Mesenchymal stem cell (in vitro differentiated cells and primary cell): Measurements from ENCODE around the gene NAXD.

Experiments used
- DNase-seq: peaks from one replicate; pipeline ENCODE4 v3.0.0-alpha.2; 2013
- H2AFZ ChIP-seq: one replicate; pipeline ENCODE4 v1.6.1; 2013; ENCODE audit warnings: low read depth, mild to moderate bottlenecking, control low read depth, inconsistent platforms, low read length, moderate library complexity
- H2AK5ac ChIP-seq: 2 replicates; pipeline ENCODE4 v1.6.1; 2013; ENCODE audit warnings: low read length, moderate library complexity, mild to moderate bottlenecking, inconsistent platforms; ENCODE audit not compliant: severe bottlenecking
- H2BK120ac ChIP-seq: one replicate; pipeline ENCODE4 v1.6.1; 2013; ENCODE audit warnings: low read depth, mild to moderate bottlenecking, inconsistent platforms, low read length, moderate library complexity
- H2BK12ac ChIP-seq, 2 experiments: one replicate each; pipeline ENCODE4 v1.6.1; 2013; ENCODE audit warnings: inconsistent platforms in 2 of 2, low read length in 2 of 2, mild to moderate bottlenecking in 2 of 2, moderate library complexity in 2 of 2, control low read depth in 1 of 2
- H2BK15ac ChIP-seq: one replicate; pipeline ENCODE4 v1.6.1; 2013; ENCODE audit warnings: mild to moderate bottlenecking, low read depth, inconsistent platforms; ENCODE audit not compliant: poor library complexity, severe bottlenecking
- H2BK5ac ChIP-seq: 2 replicates; pipeline ENCODE4 v1.6.1; 2013; ENCODE audit warnings: low read depth, mild to moderate bottlenecking, low read length, control low read depth, inconsistent platforms; ENCODE audit not compliant: poor library complexity, severe bottlenecking
- H3K14ac ChIP-seq, 2 experiments: one replicate each; pipeline ENCODE4 v1.6.1; 2013; ENCODE audit warnings: inconsistent platforms in 2 of 2, low read length in 2 of 2, control low read depth in 1 of 2, mild to moderate bottlenecking in 1 of 2, moderate library complexity in 1 of 2
- H3K18ac ChIP-seq, 2 experiments: one replicate each; pipeline ENCODE4 v1.6.1; 2013; ENCODE audit warnings: inconsistent platforms in 2 of 2, low read length in 2 of 2, control low read depth in 1 of 2, low read depth in 1 of 2, mild to moderate bottlenecking in 1 of 2
- H3K23ac ChIP-seq, 2 experiments: one replicate each; pipeline ENCODE4 v1.6.1; 2013; ENCODE audit warnings: inconsistent platforms in 2 of 2, low read length in 2 of 2, mild to moderate bottlenecking in 2 of 2, moderate library complexity in 2 of 2, control low read depth in 1 of 2
- H3K27ac ChIP-seq: 2 replicates; pipeline ENCODE4 v1.5.1; 2013; ENCODE audit warnings: mild to moderate bottlenecking, moderate library complexity, low read length, control low read depth, inconsistent platforms; ENCODE audit not compliant: poor library complexity, severe bottlenecking
- H3K27me3 ChIP-seq, 2 experiments: 2 replicates each; pipeline versions ENCODE4 v1.6.1 to v1.7.0; 2013; ENCODE audit warnings: low read length in 2 of 2, mild to moderate bottlenecking in 2 of 2, moderate library complexity in 2 of 2, control low read depth in 1 of 2, inconsistent platforms in 1 of 2; ENCODE audit not compliant: control insufficient read depth in 1 of 2, insufficient read depth in 1 of 2
- H3K36me3 ChIP-seq, 2 experiments: 2 replicates each; pipeline versions ENCODE4 v1.6.1 to v1.7.0; 2013; ENCODE audit warnings: low read length in 2 of 2, control low read depth in 1 of 2, inconsistent platforms in 1 of 2, low read depth in 1 of 2, mild to moderate bottlenecking in 1 of 2; ENCODE audit not compliant: insufficient read depth in 2 of 2, control insufficient read depth in 1 of 2
- H3K4ac ChIP-seq, 2 experiments: one replicate each; pipeline ENCODE4 v1.6.1; 2013; ENCODE audit warnings: inconsistent platforms in 2 of 2, low read length in 2 of 2, mild to moderate bottlenecking in 2 of 2, moderate library complexity in 2 of 2, control low read depth in 1 of 2, low read depth in 1 of 2
- H3K4me1 ChIP-seq: 2 replicates; pipeline ENCODE4 v1.6.1; 2013; ENCODE audit warnings: low read depth, low read length, control low read depth; ENCODE audit not compliant: control insufficient read depth, insufficient read depth
- H3K4me2 ChIP-seq: 2 replicates; pipeline ENCODE4 v1.6.1; 2013; ENCODE audit warnings: low read length, mild to moderate bottlenecking, inconsistent platforms; ENCODE audit not compliant: poor library complexity, severe bottlenecking
- H3K4me3 ChIP-seq, 2 experiments: 2 replicates each; pipeline versions ENCODE4 v1.5.1 to v1.7.0; 2013; ENCODE audit warnings: low read length in 2 of 2, mild to moderate bottlenecking in 2 of 2, control low read depth in 1 of 2, low read depth in 1 of 2; ENCODE audit not compliant: insufficient read depth in 1 of 2
- H3K79me1 ChIP-seq: replicated peaks from 2 replicates; pipeline ENCODE4 v1.6.1; 2013; ENCODE audit warnings: mild to moderate bottlenecking, control low read depth, low read length, inconsistent platforms; ENCODE audit not compliant: poor library complexity, severe bottlenecking
- H3K9ac ChIP-seq: 2 replicates; pipeline ENCODE4 v1.7.0; 2013; ENCODE audit warnings: mild to moderate bottlenecking, low read length, moderate library complexity
- H3K9me3 ChIP-seq: 2 replicates; pipeline ENCODE4 v1.7.0; 2013; ENCODE audit warnings: mild to moderate bottlenecking, low read length; ENCODE audit not compliant: control insufficient read depth
- H4K8ac ChIP-seq: one replicate; pipeline ENCODE4 v1.6.1; 2013; ENCODE audit warnings: inconsistent platforms, mild to moderate bottlenecking, low read length, moderate library complexity
- H4K91ac ChIP-seq: one replicate; pipeline ENCODE4 v1.6.1; 2013; ENCODE audit warnings: mild to moderate bottlenecking, low read length, inconsistent platforms
- WGBS: methylation state at CpG from one replicate; pipeline ENCODE4 v1.1.7; 2013; ENCODE audit warnings: mixed read lengths; 5-methylcytosine and 5-hydroxymethylcytosine counted together

The NAXD gene

DNA sequence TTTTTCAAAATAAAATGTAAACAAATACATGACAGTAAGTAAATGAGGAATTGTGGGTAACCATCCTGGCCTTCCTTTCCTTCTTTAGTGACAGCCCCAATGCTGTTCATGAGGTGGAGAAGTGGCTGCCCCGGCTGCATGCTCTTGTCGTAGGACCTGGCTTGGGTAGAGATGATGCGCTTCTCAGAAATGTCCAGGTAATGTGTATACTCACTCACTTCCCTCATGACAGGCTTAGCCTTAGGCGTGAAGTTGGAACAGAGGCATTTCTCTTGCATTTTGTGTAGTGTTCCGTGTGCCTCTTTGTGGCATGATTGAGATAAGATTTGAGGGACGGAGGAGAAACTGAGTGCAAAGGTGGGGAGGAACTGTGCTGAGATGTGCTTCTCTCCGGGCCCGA, 12.0 kb downstream of the NAXD start:
- H2BK120ac ChIP-seq: no peak overlapping the region
- H3K9me3 ChIP-seq: no peaks in the 10 kb centered on the region
- no peak overlapping the region for H3K9ac ChIP-seq
- H3K4me2 ChIP-seq: no peak overlapping the region
- H3K23ac ChIP-seq: no peak overlapping the region
- H3K4ac ChIP-seq: no peak overlapping the region
- no peak for DNase-seq
- H2BK12ac ChIP-seq: no peak overlapping the region
- peaks cover 20% of the 10 kb centered on the region for H3K4me1 ChIP-seq
- H3K4me3 ChIP-seq: no peak overlapping the region
- peaks cover 20% of the 10 kb centered on the region for H3K79me1 ChIP-seq
- H3K36me3 ChIP-seq: peaks cover 47 to 80% of the 10 kb centered on the region in 2 experiments
- WGBS: 94% methylated on average over 7 of the region's 8 CpGs
- H3K27ac ChIP-seq: no peak overlapping the region
- H3K14ac ChIP-seq: no peak overlapping the region
- no peak overlapping the region for H4K8ac ChIP-seq
- no peak overlapping the region for H4K91ac ChIP-seq
- no peak overlapping the region for H2BK15ac ChIP-seq
- no peak overlapping the region for H2AK5ac ChIP-seq
- H3K18ac ChIP-seq: no peak overlapping the region
- H2BK5ac ChIP-seq: no peak overlapping the region
- H2AFZ ChIP-seq: no peak overlapping the region
- no peaks in the 10 kb centered on the region for H3K27me3 ChIP-seq

DNA sequence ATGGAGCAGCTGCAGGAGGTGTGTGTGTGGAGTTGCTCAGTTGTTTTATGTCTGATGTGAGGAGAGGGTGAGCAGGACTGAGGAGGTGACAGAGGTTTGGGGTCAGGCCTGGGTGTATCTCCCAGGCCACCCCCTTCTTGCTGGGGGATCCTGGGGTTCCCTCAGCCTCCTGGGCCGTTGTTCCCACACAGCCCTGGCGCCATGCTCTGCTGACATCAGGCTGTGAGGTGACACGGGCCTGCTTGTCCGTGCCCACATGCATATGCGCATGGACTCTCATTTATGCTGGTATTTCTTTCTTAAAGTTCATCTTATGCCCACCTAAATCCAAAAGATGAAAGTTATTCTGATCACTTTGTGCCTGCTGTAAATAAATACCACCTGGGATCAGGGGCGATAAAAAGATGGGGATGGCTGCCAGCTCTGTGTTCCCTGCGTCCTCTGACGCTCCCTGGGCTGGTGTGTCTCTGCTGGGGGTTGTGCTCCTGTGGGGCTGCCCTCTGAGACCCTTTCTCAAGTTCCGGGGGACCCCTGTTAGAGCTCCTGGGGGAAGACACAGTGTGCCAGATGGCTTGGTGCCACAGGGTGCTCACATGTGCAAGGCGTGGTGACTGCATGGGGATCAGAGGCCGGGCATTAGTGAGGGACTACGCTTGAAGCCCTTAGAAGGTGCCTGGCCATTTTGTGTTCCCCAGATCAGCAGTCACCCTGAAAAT, 12.6 kb downstream of the NAXD start:
- Histone ChIP-seq H2BK5ac (no peak overlapping the region), H2AK5ac (peak overlapping the region; percentile 33), H4K8ac (no peak overlapping the region), H3K14ac (no peak overlapping the region), H3K27me3 (no peaks in the 10 kb centered on the region), H3K27ac (peak overlapping the region; percentile 71), H3K4me2 (peak overlapping the region; percentile 67), H3K79me1 (peaks cover 20% of the 10 kb centered on the region), H3K9me3 (no peaks in the 10 kb centered on the region), H3K4me3 (no peak overlapping the region), H2BK120ac (no peak overlapping the region), H2BK12ac (no peak overlapping the region), H3K4ac (peak overlapping the region in 1 of 2 experiments; percentile 1), H2AFZ (no peak overlapping the region), H2BK15ac (no peak overlapping the region), H3K23ac (peak overlapping the region in 1 of 2 experiments; percentile 11), H3K9ac (no peak overlapping the region), H3K18ac (peak overlapping the region in 1 of 2 experiments; percentile 65), H4K91ac (no peak overlapping the region), H3K4me1 (peaks cover 20% of the 10 kb centered on the region), H3K36me3 (peaks cover 44 to 74% of the 10 kb centered on the region in 2 experiments)
- DNase-seq: no peak
- 77% methylated on average over 11 of the region's 12 CpGs for WGBS

DNA sequence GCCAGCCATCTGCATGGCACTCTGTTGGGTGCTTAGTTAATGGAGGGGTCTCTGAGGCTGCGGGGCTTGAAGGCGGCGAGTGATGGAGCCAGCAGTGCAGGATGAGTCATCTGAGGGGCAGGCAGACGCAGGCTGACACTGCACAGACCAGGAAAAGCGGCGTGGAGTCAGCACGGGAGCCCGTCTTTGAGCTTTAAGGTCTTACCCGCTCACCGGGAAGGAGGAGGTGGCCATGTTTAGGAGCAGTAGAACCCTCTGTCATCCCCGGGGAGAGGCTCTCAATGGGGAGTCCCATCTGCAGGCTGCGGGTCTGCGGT, 13.1 kb downstream of the NAXD start:
- Histone ChIP-seq H3K4me3 (no peak overlapping the region), H3K27me3 (no peaks in the 10 kb centered on the region), H3K9me3 (no peaks in the 10 kb centered on the region), H3K4me1 (peaks cover 20% of the 10 kb centered on the region), H3K79me1 (peaks cover 16% of the 10 kb centered on the region), H3K18ac (peak overlapping the region in 1 of 2 experiments; percentile 65), H3K9ac (no peak overlapping the region), H4K8ac (no peak overlapping the region), H3K23ac (no peak overlapping the region), H3K36me3 (peaks cover 38 to 69% of the 10 kb centered on the region in 2 experiments), H3K4ac (no peak overlapping the region), H2AK5ac (no peak overlapping the region), H2BK15ac (no peak overlapping the region), H3K4me2 (peak overlapping the region; percentile 67), H3K14ac (no peak overlapping the region), H2BK120ac (no peak overlapping the region), H4K91ac (no peak overlapping the region), H2BK12ac (no peak overlapping the region), H2AFZ (no peak overlapping the region), H2BK5ac (no peak overlapping the region), H3K27ac (peak overlapping the region; percentile 71)
- WGBS: 31% methylated on average over 13 of the region's 13 CpGs
- DNase-seq: peak; percentile 85

DNA sequence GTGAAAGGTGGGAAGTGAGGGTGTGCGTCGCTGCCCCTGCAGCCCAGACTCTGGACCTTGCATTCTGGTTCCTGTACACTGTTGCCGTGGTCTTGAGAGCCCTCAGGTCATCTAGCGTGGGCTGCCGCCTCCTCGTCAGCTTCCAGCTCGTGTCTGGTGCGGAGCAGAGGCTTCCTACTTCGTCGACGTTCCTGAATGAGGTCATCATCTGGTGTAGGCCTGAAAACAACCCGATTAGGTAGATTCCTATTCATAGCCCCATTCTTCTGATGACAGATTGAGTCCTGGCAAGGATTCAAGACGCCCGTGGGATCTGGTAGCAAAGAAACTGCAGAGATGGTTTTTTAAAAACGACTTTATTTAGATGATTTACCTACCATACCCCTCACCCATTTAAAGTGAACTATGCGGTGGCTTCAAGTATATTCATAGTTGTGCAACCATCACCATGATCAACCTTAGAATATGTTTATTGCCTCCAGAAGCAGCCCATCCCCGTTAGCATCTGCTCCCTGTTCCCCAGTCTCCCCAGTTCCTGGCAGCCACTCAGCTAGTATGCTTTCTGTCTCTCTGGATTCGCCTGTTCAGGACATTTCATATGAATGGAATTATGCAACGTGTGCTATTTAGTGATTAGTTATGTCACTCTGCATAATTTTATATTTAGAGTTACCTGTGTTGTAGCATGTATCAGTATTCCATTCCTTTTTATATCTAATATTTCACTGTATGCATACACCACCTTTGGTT, 13.8 kb downstream of the NAXD start:
- Histone ChIP-seq H2BK12ac (no peak overlapping the region), H3K9ac (no peak overlapping the region), H2BK15ac (no peak overlapping the region), H2AK5ac (no peak overlapping the region), H3K36me3 (peaks cover 37 to 67% of the 10 kb centered on the region in 2 experiments), H2BK5ac (no peak overlapping the region), H3K14ac (no peak overlapping the region), H2AFZ (no peak overlapping the region), H3K4me3 (no peak overlapping the region), H3K27me3 (no peaks in the 10 kb centered on the region), H3K23ac (peak overlapping the region in 1 of 2 experiments; percentile 10), H3K4me2 (peak overlapping the region; percentile 67), H3K79me1 (peaks cover 15% of the 10 kb centered on the region), H3K27ac (peak overlapping the region; percentile 71), H4K8ac (peak overlapping the region; percentile 83), H4K91ac (peak overlapping the region; percentile 74), H3K9me3 (no peaks in the 10 kb centered on the region), H3K18ac (peak overlapping the region in 1 of 2 experiments; percentile 23), H3K4me1 (peaks cover 21% of the 10 kb centered on the region), H3K4ac (no peak overlapping the region), H2BK120ac (no peak overlapping the region)
- peak; percentile 56 for DNase-seq
- 80% methylated on average over 17 of the region's 19 CpGs for WGBS
